NOMO-1 treated with dmso at 0.1 percent for 144 hours (cell line): ENCODE measurements around the gene RHEBL1.
A peak's percentile ranks its signal among the peaks of the same experiment; 100 is the strongest.

Experiments used
- DNase-seq: peaks from one replicate; lab custom pipeline; 2025; ENCODE audit not compliant: unreplicated experiment; lab: John Stamatoyannopoulos, UW

RHEBL1 gene

GRCh38 chr12:49069507-49070346 lies at the start of gene RHEBL1:
Gene RHEBL1, minus strand, starts transcription at chr12:49069979. Its CDS starts 194 bp downstream, at chr12:49069785.
- DNase-seq: peak; percentile 96

GRCh38 chr12:49111206-49111605 lies 41.4 kb upstream of the RHEBL1 start:
- no peak for DNase-seq

GRCh38 chr12:49110464-49111155 lies 40.8 kb upstream of the RHEBL1 start, which contains the start of gene LMBR1L:
Gene LMBR1L, minus strand, starts transcription at chr12:49110847. Its CDS starts 292 bp downstream, at chr12:49110555.
- DNase-seq: peak; percentile 98

- no peak for DNase-seq
Measured at GRCh38 chr12:49109641-49110463, 40.1 kb upstream of the RHEBL1 start.

- peak; percentile 47 for DNase-seq
Measured at GRCh38 chr12:49108958-49109404, 39.2 kb upstream of the RHEBL1 start.

- DNase-seq: no peak
Measured at GRCh38 chr12:49105504-49106084, 35.8 kb upstream of the RHEBL1 start.

- no peak for DNase-seq
Measured at GRCh38 chr12:49104822-49105221, 35.0 kb upstream of the RHEBL1 start.

GRCh38 chr12:49100380-49100779 lies 30.6 kb upstream of the RHEBL1 start:
- no peak for DNase-seq

GRCh38 chr12:49098703-49099102 lies 28.9 kb upstream of the RHEBL1 start:
- DNase-seq: no peak

- no peak for DNase-seq
Measured at GRCh38 chr12:49098035-49098451, 28.3 kb upstream of the RHEBL1 start.

- no peak for DNase-seq
Measured at GRCh38 chr12:49097381-49097780, 27.6 kb upstream of the RHEBL1 start.

GRCh38 chr12:49094975-49095365 lies 25.2 kb upstream of the RHEBL1 start:
- no peak for DNase-seq

- DNase-seq: no peak
Measured at GRCh38 chr12:49094160-49094974, 24.6 kb upstream of the RHEBL1 start, which contains the start of gene DHH. Gene DHH, minus strand, starts transcription at chr12:49094801. Its CDS starts 289 bp downstream, at chr12:49094512.

GRCh38 chr12:49093792-49094159 lies 24.0 kb upstream of the RHEBL1 start:
- DNase-seq: no peak

GRCh38 chr12:49092816-49093406 lies 23.1 kb upstream of the RHEBL1 start:
- no peak for DNase-seq

GRCh38 chr12:49092086-49092815 lies 22.5 kb upstream of the RHEBL1 start:
- DNase-seq: no peak

GRCh38 chr12:49091836-49092085 lies 22.0 kb upstream of the RHEBL1 start:
- no peak for DNase-seq

GRCh38 chr12:49091056-49091835 lies 21.5 kb upstream of the RHEBL1 start:
- DNase-seq: no peak
